Measurements from ENCODE around the gene WDR81. TPM values are rescaled to one million over a fixed set of nuclear protein-coding genes. Genes with fewer than 3 reads are reported as not detected.
"Not testable (repeated sequence)": the region's sequence is repeated elsewhere in the genome, so short reads cannot be mapped to it uniquely, and the experiment has no call there.

WDR81 gene
- total and polyA plus RNA-seq, 2 experiments from 2014 or later, result 3.5 to 14.5 TPM

- TF ChIP-seq ZNF114 (CRISPR knock-in tag; IDR thresholded peaks at IDR 0.05), result no peak
- TF ChIP-seq REST (IDR thresholded peaks at IDR 0.05; ENCODE audit: unreplicated experiment), result no peak
- no peak for TF ChIP-seq STAT1 (IDR thresholded peaks at IDR 0.05; ENCODE audit: unreplicated experiment)
- no peak for TF ChIP-seq JUNB (IDR thresholded peaks at IDR 0.05; ENCODE audit: unreplicated experiment)
- no peak for TF ChIP-seq NANOG (IDR thresholded peaks at IDR 0.05; ENCODE audit: borderline replicate concordance)
- TF ChIP-seq CREB1 (CRISPR knock-in tag; IDR thresholded peaks at IDR 0.05; ENCODE audit: low read depth), result no peak
- TF ChIP-seq ZNF331 (CRISPR knock-in tag; IDR thresholded peaks at IDR 0.05; ENCODE audit: low read depth), result no peak
- no peak for TF ChIP-seq EZH2phosphoT487 (IDR thresholded peaks at IDR 0.05; ENCODE audit: unreplicated experiment)
Observed at GRCh38 chr17:1718362-1719165, 5.9 kb upstream of the WDR81 start (continued).

DNA sequence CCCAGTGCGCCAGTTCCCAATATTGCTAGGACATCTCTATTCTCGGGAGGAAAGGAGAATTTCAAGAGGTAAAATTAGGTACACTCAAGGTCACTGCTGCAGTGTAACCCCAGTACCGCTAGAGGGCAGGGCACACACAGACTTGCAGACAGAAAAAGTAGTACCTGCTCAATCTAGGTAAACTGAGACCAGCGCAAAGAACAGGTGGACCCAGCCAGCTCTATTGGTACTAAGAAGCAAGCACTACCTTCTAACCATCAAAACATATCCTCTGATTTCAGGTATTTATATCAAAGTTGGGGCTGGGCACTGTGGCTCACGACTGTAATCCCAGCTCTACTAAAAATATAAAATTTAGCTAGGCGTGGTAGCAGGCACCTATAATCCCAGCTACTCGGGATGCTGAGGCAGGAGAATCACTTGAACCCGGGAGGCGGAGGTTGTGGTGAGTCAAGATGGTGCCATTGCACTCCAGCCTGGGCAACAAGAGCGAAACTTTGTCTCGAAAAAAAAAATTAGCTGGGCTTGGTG is 3.6 kb upstream of the WDR81 start:
- peak; percentile 77 for DNase-seq (ENCODE audit: low spot score)
- H3K4me2 ChIP-seq, result no peak overlapping the region

DNA sequence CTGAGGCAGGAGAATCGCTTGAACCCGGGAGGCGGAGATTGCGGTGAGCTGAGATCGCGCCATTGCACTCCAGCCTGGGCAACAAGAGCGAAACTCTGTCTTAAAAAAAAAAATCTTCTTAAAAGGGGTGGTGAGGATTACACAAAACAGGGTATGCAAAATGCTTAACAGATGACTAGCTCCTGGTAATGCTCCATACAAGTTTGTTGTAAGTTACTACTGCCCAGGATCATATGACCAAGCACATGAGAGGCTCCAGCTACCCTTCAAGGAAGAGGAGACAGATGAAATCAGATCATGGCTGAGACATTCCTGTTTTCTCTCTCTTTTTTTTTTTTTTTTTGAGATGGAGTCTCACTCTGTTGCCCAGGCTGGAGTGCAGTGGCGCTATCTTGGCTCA is 2.5 kb upstream of the WDR81 start:
- not testable (repeated sequence) for H3K36me3 ChIP-seq (ENCODE audit: insufficient read depth)

More for the DNA sequence above, 3.6 kb upstream of the WDR81 start:
- H3K79me2 ChIP-seq (replicated peaks; ENCODE audit: insufficient read depth), result no peaks in the 10 kb centered on the region
- H3K27ac ChIP-seq (ENCODE audit: low read depth), result no peak overlapping the region
- Mint-ChIP-seq H3K27ac (no peak overlapping the region), H3K27me3 (ENCODE audit: insufficient read depth, low read depth, poor library complexity) (peaks cover 35% of the 10 kb centered on the region), H3K4me1 (peaks cover 5% of the 10 kb centered on the region; the same call in 1 of the 3 replicates), H3K36me3 (ENCODE audit: low read depth) (no peaks in the 10 kb centered on the region), H3K4me3 (no peak overlapping the region), H3K9me3 (no peaks in the 10 kb centered on the region)
- no peak for TF ChIP-seq EZH2 (IDR thresholded peaks at IDR 0.05; ENCODE audit: low read depth, unreplicated experiment)
- TF ChIP-seq ZNF114 (CRISPR knock-in tag; IDR thresholded peaks at IDR 0.05), result no peak
- TF ChIP-seq CTCF (conservative IDR thresholded peaks at IDR 0.05; ENCODE audit: low read depth in 2 of 2), result peak; percentile 97 to 99
- no peak for ATAC-seq
- no peak overlapping the region for H2AFZ ChIP-seq
- H3K9me2 ChIP-seq (ENCODE audit: insufficient read depth), result no peaks in the 10 kb centered on the region
- no peaks in the 10 kb centered on the region for H3K36me3 ChIP-seq (ENCODE audit: insufficient read depth)
- no peak overlapping the region for H3K4me3 ChIP-seq
- H3K27me3 ChIP-seq (ENCODE audit: insufficient read depth), result peaks cover 4% of the 10 kb centered on the region; the same call in 1 of the 2 replicates
- H4K20me1 ChIP-seq (replicated peaks; ENCODE audit: insufficient read depth), result no peaks in the 10 kb centered on the region
- peaks cover 8% of the 10 kb centered on the region; the same call in 1 of the 2 replicates for H3F3A ChIP-seq (replicated peaks; ENCODE audit: low read depth)
- H3K4me1 ChIP-seq (ENCODE audit: insufficient read depth), result peaks cover 6% of the 10 kb centered on the region; the same call in 1 of the 2 replicates

More for the DNA sequence above, 2.5 kb upstream of the WDR81 start:
- not testable (repeated sequence) for H3K27ac Mint-ChIP-seq; ATAC-seq; H3K4me1 Mint-ChIP-seq; H4K20me1 ChIP-seq (replicated peaks; ENCODE audit: insufficient read depth); H3F3A ChIP-seq (replicated peaks; ENCODE audit: low read depth); H3K4me2 ChIP-seq; H3K27ac ChIP-seq (ENCODE audit: low read depth); H3K4me3 Mint-ChIP-seq; H3K4me3 ChIP-seq; H2AFZ ChIP-seq; H3K9me2 ChIP-seq (ENCODE audit: insufficient read depth); H3K4me1 ChIP-seq (ENCODE audit: insufficient read depth); H3K9me3 Mint-ChIP-seq; H3K79me2 ChIP-seq (replicated peaks; ENCODE audit: insufficient read depth); H3K27me3 ChIP-seq (ENCODE audit: insufficient read depth); H3K36me3 Mint-ChIP-seq (ENCODE audit: low read depth); DNase-seq (ENCODE audit: low spot score)
- peaks cover 35% of the 10 kb centered on the region for H3K27me3 Mint-ChIP-seq (ENCODE audit: insufficient read depth, low read depth, poor library complexity)
